HG03095 (cell line): ENCODE results near the gene VPS9D1.

ENCODE experiments used
- ATAC-seq: cut with Tn5 transposase; IDR thresholded peaks from one replicate; pipeline ENCODE4 v1.9.1; 2021; ENCODE audit warnings: moderate library complexity; ENCODE audit not compliant: unreplicated experiment

Gene VPS9D1

DNA sequence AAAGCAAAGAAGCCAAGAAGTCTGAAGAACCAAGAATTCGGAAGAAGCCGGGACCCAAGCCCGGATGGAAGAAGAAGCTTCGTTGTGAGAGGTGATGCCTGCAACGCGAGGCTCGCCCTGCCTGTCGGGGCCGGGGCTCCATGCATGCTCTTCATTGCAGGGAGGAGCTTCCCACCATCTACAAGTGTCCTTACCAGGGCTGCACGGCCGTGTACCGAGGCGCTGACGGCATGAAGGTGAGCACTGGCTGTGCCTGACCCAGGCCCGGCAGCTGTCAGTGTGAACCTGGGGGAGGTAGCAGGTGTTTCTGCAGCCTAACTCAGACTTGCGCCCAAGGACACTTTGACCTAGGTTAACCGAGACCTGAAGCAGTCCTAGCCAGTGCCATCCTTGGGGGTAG is 12.6 kb upstream of the VPS9D1 start:
- no peak for ATAC-seq

DNA sequence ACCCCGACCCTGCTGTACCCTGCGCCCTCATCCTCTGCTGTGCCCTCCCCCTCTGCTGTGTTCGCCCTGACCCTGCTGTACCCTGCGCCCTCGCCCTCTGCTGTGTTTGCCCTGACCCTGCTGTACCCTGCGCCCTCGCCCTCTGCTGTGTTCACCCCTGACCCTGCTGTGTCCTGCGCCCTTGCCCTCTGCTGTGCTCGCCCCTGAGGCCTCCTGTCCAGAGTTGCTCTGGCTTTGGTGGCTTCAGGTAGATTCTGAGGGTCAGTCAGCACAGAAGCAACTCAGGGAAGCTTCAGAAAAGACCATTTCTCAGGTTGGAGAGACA is 12.2 kb upstream of the VPS9D1 start:
- no peak for ATAC-seq

DNA sequence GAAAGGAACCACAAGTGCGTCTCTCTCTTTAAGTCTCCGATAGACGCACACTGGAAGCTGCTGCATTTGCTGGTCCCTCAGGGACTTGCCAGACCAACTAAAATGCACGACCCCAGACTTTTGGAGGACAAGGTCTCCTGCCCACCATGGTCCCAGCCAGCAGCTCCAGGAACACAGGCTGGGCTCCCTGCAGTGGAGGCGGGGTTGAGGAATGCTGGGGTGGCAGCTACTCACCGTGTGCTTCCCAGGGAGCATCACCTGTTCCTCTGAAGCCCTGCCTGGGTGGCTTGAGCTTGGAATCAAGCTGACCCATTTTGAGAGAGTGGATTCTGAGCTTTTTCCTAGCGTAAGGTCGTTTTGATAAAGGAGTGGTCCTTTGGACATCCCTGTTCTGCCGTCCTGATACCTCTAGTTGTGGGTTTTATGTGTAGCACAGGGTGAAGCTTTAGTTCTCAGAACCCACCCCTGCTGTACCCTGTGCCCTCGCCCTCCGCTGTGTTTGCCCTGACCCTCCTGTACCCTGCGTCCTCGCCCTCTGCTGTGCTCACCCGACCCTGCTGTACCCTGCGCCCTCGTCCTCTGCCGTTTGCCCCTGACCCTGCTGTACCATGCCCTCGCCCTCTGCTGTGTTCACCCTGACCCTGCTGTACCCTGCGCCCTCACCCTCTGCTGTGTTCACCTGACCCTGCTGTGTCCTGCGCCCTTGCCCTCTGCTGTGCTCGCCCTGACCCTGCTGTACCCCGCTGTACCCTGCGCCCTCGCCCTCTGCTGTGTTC is 11.6 kb upstream of the VPS9D1 start:
- ATAC-seq: no peak

DNA sequence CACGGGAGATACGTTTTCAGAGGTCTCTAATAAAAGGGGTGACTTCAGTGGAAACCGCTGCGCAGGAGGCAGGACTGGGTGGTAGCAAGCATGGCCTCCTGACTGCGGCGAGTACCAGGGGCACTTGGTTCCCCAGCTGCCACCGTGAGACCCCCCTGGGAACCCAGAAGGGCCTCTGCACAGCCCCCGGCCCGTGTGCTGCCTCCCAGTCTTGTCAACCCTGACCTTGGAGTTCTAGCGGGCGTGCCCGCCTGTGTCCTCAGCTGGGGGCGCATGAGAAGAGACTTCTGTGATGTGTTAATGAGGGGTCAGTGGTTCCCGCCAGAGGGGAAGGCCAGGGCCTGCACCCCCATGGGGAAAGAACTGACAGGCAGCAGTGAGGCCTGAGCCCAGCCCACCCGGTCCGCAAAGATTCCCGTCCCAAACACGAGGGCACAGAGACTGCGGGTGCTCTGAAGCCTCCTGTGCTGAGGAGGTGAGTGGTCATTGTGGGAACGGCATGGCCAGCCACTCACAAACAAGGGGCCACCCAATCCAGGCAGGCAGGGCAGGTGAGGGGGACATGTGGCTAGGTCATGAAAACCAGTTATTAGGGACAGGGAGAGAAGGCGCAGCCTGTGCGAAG is 10.0 kb upstream of the VPS9D1 start:
- no peak for ATAC-seq

DNA sequence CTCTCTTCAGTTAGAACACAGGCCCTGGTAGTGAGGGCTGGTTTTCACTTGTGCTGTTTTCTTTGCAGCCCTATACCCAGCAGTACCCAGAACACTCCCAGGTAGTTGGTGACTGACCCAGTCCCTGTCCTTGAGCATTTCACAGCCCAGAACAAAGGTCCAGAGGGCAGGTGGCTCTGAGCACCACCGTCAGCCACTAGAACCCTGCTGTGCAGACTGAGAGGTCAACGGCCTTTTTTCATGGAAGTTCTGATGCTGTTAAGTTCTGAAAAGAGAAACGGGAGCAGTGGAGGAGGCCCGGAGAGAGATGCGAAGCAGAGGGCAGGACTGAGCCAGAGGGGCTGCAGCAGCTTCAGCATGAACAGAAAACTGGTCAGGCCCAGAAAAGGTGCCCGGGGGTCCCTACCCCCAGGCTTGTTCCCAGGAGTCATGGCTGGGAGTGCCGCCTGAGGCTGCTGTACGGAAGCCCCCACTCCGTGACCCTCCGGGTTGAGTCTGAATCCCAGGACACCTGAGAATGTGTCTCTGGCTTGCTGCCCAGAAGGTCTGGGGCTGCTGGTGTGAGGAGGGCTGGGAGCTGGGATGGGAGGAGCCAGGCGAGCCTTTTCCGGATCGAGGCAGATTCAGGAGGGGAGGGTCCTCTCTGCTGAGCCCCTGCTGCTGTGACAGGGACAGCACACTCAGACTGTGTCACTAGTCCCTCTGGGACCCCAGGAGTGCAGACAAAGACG is 9.3 kb upstream of the VPS9D1 start:
- ATAC-seq: no peak

DNA sequence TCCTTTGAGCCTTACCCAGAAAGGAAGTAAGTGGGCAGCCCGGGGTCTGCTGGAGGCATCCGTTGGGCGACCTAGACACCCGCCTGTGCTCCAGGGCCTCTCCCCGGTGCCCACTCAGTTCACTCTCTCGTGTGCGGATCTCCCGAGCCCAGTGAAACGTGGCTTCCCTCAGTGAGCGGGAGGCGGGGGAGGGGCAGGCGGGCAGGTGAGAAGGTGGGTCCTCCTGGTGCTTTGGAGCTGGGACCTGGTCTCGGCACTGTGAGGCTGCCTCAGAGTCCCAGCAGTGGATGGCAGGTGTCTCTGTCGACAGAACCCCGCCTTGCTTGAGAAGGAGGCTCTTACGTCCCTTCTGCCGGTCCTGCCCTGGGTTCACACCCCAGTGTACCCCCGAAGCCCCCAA is 8.6 kb upstream of the VPS9D1 start:
- ATAC-seq: no peak

DNA sequence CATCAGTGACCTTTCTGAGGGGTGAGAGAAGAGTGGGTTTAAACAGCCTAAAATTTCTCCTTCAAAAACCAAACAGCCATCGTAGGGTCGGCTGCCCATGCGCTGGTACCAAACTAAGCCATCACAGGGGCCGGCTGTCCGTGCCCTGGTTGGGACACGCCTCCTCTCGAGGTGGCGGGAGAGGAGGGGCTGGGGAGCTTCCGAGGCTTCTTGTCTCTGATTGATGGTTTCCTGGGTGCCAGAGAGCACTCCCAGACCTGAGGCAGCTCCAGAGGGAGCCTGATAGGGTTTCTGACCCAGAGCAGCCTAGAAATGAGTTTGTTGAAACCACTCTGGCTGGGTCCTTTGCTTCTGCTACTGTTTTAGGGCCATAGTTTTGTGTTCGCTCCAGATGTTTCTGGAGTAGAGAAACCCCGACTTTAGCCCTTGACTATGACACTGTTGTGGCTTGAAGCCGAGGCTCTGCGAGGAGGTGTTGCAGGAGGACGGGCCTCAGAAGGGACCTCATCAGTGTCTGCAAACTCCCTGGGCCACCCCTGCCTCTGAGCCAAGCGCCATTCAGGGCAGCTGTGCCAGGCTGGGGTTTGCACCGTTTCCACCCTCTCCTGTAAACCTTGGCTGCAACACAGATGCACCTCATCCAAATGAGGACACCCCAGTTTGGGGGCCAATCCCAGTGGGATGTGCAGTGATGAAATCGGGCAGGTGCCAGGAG is 6.9 kb upstream of the VPS9D1 start:
- no peak for ATAC-seq

DNA sequence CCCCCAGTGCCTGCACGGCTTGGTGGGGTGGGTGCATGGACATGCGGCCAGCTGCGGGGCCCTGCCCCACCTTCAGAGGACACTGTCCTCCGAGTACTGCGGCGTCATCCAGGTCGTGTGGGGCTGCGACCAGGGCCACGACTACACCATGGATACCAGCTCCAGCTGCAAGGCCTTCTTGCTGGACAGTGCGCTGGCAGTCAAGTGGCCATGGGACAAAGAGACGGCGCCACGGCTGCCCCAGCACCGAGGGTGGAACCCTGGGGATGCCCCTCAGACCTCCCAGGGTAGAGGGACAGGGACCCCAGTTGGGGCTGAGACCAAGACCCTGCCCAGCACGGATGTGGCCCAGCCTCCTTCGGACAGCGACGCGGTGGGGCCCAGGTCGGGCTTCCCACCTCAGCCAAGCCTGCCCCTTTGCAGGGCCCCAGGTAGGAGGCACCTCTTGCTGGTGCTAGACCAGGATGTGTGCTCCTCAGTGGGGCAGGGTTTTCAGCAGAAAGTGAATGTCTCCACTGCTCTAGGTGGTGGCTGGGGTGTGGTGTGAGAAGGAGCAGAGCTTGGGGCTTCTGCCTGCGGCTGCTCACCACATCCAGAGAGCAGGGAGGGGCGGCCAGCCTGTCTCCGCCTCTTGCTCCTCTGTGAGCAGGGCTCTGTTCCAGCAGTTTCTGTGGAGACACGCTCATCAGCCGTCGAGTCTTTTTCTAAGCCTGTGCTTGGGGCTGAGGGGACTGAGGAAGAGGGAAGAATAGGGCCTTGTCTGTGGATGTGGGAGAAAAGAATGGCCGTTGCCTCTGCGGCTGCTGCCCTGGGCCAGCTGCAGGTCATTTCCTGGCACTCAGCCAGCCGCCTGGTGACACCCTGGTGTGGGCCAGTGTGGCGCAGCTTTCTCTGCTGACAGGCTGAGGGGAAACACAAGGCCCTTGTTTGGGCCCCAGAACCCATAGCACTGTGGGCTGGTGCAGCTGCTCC is 2.9 kb upstream of the VPS9D1 start:
- no peak for ATAC-seq

DNA sequence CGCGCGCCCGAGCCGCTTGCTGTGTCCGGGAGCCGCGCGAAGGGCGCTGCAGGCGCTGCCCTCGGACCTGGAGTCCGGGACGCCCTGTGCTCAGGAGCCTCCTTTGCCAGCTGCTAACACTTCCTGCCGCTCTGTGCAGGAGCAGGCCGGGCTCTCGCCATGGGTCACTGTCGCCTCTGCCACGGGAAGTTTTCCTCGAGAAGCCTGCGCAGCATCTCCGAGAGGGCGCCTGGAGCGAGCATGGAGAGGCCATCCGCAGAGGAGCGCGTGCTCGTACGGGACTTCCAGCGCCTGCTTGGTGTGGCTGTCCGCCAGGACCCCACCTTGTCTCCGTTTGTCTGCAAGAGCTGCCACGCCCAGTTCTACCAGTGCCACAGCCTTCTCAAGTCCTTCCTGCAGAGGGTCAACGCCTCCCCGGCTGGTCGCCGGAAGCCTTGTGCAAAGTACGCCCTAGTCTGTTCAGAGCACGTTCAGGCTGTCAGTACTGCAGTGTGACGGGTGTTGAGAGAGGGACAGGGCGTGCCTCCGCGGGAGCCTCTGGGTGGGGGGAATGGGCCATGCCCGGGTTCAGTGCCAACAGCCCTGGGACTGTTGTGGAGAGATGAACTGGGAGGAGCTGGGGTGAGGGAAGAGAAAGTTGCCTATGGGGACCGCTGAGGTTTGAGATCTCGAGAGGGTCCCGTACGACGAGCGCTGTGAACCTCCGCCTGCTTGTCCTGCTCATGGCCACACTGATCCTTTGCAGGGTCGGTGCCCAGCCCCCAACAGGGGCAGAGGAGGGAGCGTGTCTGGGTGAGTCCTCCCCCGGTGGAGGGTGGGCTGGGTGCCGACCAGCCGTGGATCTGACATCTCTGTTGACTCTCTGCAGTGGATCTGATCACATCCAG is 1.9 kb upstream of the VPS9D1 start:
- no peak for ATAC-seq

DNA sequence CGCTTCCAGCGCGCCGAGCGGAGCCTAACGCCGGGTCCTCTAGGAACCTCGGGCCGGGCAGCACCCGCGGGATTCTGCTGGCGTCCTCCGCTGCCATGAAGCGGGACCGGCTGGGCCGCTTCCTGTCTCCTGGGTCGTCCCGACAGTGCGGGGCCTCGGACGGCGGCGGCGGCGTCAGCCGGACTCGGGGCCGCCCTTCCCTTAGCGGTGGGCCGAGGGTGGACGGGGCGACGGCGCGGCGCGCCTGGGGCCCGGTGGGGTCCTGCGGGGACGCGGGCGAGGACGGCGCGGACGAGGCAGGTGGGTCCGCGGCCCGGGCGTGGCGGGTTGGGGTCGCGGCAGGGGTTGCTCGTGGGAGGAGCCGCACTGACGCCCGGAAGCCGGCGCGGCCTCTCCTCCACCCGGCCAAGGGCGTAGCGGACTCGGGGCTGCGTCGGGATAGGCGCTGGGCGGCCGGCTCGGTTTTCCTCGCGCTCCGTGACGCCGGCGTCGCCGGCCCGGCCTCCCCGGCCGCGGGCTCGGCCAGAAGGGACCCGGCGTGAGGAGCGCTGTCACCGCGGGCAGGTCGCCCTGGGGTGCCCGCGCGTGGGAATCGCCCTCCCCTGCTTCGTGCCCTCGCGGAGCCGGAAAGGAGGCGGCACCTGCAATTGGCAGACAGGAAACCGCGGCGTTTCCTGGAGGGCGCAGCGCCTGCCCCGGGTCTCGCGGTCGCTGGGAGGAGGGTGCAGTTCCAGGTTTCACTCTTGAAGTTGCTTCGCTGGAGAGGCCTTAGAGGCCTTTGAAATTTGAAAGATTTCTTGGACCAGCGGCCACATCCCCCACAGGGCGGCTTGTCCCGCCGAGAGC is 1.1 kb upstream of the VPS9D1 start:
- ATAC-seq: peak; percentile 21

DNA sequence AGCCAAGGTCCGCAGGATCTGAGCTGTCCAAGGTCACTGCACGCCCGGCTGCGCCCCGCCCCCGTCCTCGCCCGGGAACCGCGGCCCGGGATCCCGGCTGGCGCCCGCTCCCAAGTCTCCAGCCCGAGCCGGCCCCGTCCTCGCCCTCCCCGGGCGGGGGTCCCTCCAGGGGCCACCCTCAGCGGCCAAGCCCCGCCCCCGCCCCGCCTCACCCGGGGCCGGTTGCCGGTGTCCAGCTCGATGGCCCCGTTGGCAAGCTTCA is 216 bp downstream of the VPS9D1 start:
- ATAC-seq: peak; percentile 35

DNA sequence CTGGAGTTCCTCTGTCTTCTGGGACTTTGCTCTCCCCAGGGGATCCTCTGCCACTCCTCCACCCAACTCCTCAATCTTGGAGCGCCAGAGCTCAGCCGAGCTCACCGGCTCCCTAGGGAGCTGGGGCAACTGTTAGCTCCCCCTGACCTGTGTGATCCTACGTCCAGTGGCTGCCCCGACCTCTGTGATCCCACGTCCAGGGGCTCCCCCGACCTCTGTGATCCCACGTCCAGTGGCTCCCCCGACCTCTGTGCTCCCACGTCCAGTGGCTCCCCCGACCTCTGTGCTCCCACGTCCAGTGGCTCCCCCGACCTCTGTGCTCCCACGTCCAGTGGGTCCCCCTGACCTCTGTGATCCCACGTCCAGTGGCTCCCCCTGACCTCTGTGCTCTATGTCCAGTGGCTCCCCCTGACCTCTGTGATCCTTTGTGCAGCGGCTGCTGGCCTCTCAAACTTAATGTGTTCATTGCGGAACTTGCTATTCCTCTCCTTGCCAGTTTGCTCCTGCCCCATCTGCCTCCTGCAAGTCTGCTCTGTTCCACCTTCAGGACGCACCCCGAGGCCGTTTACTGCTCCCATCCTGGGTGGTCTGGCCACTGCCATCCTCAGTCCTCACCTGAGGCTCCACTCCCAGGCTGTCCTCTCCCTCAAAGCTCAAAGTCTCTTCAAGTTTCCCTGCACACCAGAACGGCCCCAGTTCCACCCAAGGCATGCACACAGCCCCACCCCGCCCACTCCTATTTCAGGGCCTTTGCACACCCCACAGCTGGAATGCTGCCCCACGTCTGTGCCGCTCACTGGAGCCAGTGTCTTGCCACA is 2.8 kb downstream of the VPS9D1 start:
- no peak for ATAC-seq

DNA sequence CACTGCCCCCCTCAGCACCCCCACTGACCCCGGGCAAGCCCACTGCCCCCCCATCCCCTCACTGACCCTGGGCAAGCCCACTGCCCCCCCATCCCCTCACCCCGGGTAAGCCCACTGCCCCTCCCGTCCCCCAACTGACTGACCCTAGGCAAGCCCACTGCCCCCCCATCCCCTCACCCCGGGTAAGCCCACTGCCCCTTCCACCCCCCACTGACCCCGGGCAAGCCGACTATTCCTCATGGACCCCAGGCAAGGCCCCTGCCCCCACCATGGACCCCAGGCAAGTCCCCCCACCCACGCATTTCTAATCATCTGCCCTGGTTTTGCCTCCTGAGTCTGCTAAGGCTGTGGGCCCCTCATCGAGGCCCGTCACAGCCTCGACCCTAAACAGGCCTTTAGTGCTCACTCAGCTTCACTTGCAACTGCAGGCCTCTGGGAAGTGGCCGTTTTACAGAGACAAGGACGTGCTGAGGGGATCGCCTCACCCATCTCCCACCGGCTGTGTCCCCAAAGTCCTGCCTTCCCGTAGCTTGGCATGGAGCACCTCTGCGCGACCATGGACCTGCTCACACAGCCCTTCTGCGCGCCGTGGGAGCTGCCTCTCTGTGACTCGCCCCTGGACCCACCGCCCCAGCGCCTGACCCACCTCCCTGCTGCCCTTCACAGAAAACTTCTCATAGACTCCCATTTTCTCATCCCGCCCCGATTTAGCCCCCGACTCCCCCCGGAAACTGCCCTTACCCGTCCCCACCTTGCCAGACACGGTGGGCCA is 3.6 kb downstream of the VPS9D1 start:
- no peak for ATAC-seq

DNA sequence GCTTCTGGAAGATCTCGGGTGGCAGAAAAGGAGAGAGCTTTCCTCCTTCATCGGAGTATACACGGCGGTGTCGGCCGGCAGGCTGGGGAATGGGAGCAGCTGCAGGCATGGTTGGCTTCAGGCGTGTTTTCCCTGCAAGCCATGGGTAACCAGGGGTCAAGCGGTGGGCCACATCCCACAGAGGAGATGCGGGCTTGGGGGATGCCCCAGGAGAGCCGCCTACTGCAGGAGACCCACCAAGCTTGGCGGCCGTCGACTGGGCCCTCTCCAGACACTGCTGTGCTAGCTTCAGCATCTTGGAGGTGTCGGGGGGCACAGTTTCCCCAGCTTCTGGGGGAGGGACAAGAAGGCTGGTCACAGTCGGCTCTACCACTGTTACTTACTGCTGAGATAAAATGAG is 4.2 kb downstream of the VPS9D1 start:
- ATAC-seq: no peak

DNA sequence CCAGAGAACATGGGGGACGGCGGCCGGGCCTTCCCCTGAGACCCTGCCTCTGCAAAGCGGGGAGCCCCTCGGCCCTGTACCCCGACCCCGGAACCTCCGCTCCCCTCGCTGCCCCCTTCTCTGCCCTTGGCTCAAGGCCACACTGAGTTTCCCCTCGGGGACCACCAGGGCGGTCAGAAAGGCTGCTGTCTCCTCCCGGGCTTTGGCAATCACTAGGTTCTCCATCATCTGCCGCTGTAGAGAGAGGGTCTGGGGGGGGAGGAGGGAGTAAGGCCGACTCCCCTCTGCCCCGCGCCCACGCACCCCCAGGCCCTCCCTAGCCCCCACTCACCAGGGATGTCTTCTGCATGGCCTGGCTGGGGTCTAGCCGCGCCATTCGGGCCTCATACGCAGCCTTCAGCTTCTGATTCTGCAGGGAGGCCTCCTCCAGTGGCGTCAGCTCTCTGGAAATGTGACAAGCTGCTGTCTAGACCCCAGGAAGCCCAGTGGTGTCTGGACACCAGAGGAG is 8.4 kb downstream of the VPS9D1 start:
- no peak for ATAC-seq

DNA sequence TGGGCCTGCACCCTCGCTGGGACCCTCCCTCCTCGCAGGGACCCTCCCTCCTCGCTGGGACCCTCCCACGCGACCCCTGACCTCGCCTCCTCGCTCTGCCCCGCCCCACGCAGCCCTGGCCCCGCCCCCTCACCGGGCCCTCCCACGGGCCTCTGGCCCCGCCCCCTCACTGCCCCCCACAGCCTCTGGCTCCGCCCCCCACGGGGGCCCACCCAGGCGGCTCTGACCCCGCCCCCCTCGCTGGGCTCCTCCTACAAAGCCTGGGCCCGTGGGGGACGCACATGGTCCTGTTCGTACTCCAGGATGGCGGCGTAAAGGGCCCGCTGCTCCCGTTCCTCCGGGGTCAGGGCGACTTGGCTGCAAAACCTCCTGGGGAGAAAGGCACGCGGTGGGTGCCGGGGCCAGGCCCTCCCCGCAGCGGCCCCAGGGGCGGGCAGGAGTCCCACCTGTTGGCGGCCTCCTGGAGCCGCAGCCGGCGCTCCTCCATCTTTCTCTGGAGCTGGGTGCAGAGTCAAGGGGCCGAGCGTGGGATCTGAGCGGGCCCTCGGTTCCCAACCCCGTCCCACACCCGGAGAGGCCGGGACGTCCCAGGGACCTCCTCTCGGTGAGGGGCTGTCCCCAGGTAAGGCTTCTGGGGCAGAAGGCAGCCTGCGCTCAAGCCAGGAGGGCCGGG is 9.0 kb downstream of the VPS9D1 start:
- ATAC-seq: no peak
